ENCODE measurements around the gene GNAZ.

GRCh38 chr22:23154461-23154860 lies 84.1 kb downstream of the GNAZ start:
- TF ChIP-seq CTCF (IDR thresholded peaks at IDR 0.05) (no peak), EP300 (IDR thresholded peaks at IDR 0.05) (no peak), POLR2A (IDR thresholded peaks at IDR 0.05) (no peak)

Measured in gastroesophageal sphincter (tissue), 3 donors.